Measurements from ENCODE around the gene STK11. TPM values are rescaled to one million over a fixed set of nuclear protein-coding genes. Genes with fewer than 3 reads are reported as not detected.

STK11 gene
- polyA plus RNA-seq, 1 of the 3 experiments (the other 2 are of a cell fraction), result 55.5 TPM

- no peaks in the 10 kb centered on the region for H3K27me3 ChIP-seq (ENCODE audit: insufficient read depth)
- H3K36me3 ChIP-seq (replicated peaks in 1 of 2; ENCODE audit: control insufficient read depth in 1 of 2, insufficient read depth in 2 of 2, low read length in 1 of 2), result peaks cover 11 to 19% of the 10 kb centered on the region in 2 experiments
- peaks cover 38% of the 10 kb centered on the region for H3F3A ChIP-seq (replicated peaks; ENCODE audit: insufficient read depth)
- H3K27ac ChIP-seq (ENCODE audit: low read depth in 2 of 2, low read length in 1 of 2), result peak overlapping the region; percentile 95 to 96
- H3K79me2 ChIP-seq (ENCODE audit: insufficient read depth), result peaks cover 54% of the 10 kb centered on the region
- H3K4me1 ChIP-seq (ENCODE audit: control insufficient read depth in 1 of 2, insufficient read depth in 2 of 2, low read depth in 1 of 2, low read length in 1 of 2), result peaks cover 15 to 38% of the 10 kb centered on the region in 2 experiments; a peak in 3 of 4 replicates
- POLR2A ChIA-PET, result interaction anchor here (0.7 to 1.5 kb wide), 4 partner anchors 17 to 454 kb away, joined by 3 to 23 read pairs (median 7); partner anchors contain the start of gene CIRBP
- no peak overlapping the region for H2AFZ ChIP-seq (ENCODE audit: low read depth)
- CTCF ChIA-PET, result interaction anchor here (0.6 to 2.5 kb wide), 10 partner anchors 10 to 361 kb away, joined by 3 to 22 read pairs (median 4); partner anchors contain the start of gene CIRBP
- H3K9me2 ChIP-seq, result no peaks in the 10 kb centered on the region
- no peaks in the 10 kb centered on the region for H3K9me3 ChIP-seq
- H3K9ac ChIP-seq, result peak overlapping the region; percentile 98
- under 1% methylated on average over 39 of the region's 102 CpGs for WGBS (ENCODE audit: low lambda C conversion rate)
- peak overlapping the region; percentile 79 to 88 for H3K4me3 ChIP-seq (ENCODE audit: low read depth in 2 of 2, low read length in 1 of 2)
- H3K4me2 ChIP-seq, result peak overlapping the region; percentile 75; the same call in 1 of the 2 replicates
- H4K20me1 ChIP-seq (ENCODE audit: insufficient read depth), result peaks cover 25% of the 10 kb centered on the region
- peak; percentile 92 for DNase-seq
- TF ChIP-seq POLR2AphosphoS5 (IDR thresholded peaks at IDR 0.05; ENCODE audit: low read depth, low read length) (peak; percentile 95), MXI1 (IDR thresholded peaks at IDR 0.05; ENCODE audit: low read depth, low read length) (peak; percentile 52; the same call in 1 of the 2 replicates), TEAD4 (IDR thresholded peaks at IDR 0.05; ENCODE audit: borderline replicate concordance, insufficient read depth) (0 out of 2 replicates have a peak, but pooled peaks have one; percentile 19), MAX (IDR thresholded peaks at IDR 0.05; ENCODE audit: low read depth) (peak; percentile 80), GABPA (IDR thresholded peaks at IDR 0.05; ENCODE audit: low read depth) (peak; percentile 27; the same call in 1 of the 2 replicates), MEF2A (IDR thresholded peaks at IDR 0.05; ENCODE audit: borderline replicate concordance, low read depth) (0 out of 2 replicates have a peak, but pooled peaks have one; percentile 10), ZBTB33 (IDR thresholded peaks at IDR 0.05; ENCODE audit: borderline replicate concordance, low read depth) (no peak), PBX3 (IDR thresholded peaks at IDR 0.05) (peak; percentile 15; the same call in 1 of the 2 replicates), YY1 (IDR thresholded peaks at IDR 0.05; ENCODE audit: low read depth) (no peak), RAD21 (IDR thresholded peaks at IDR 0.05; ENCODE audit: low read length) (no peak), USF1 (IDR thresholded peaks at IDR 0.05; ENCODE audit: borderline replicate concordance, low read depth) (peak; percentile 32; the same call in 1 of the 2 replicates), CHD2 (IDR thresholded peaks at IDR 0.05; ENCODE audit: low read length, partially characterized antibody) (no peak), NFIC (IDR thresholded peaks at IDR 0.05; ENCODE audit: borderline replicate concordance) (peak; percentile 10; the same call in 1 of the 2 replicates), ELF1 (IDR thresholded peaks at IDR 0.05) (no peak; the same call in 1 of the 2 replicates), JUND (IDR thresholded peaks at IDR 0.05) (no peak), TCF12 (IDR thresholded peaks at IDR 0.05) (peak; percentile 23; the same call in 1 of the 2 replicates), EZH2phosphoT487 (IDR thresholded peaks at IDR 0.05; ENCODE audit: borderline replicate concordance, low read depth) (no peak), TAF1 (IDR thresholded peaks at IDR 0.05; ENCODE audit: borderline replicate concordance, low read depth, low read length) (peak; percentile 76), EP300 (IDR thresholded peaks at IDR 0.05; ENCODE audit: borderline replicate concordance in 1 of 2, low read depth in 1 of 2, low read length in 1 of 2) (no peak), NRF1 (IDR thresholded peaks at IDR 0.05; ENCODE audit: low read depth, low read length) (no peak), RCOR1 (IDR thresholded peaks at IDR 0.05; ENCODE audit: low read length) (no peak), FOXJ3 (CRISPR knock-in tag; IDR thresholded peaks at IDR 0.05) (no peak), FOXM1 (IDR thresholded peaks at IDR 0.05; ENCODE audit: low read depth) (no peak), SIN3A (IDR thresholded peaks at IDR 0.05; ENCODE audit: borderline replicate concordance, low read depth, low read length) (peak; percentile 83; the same call in 1 of the 2 replicates), RFX5 (IDR thresholded peaks at IDR 0.05; ENCODE audit: low read length) (peak; percentile 53), REST (IDR thresholded peaks at IDR 0.05; ENCODE audit: low read depth, low read length) (0 out of 2 replicates have a peak, but pooled peaks have one; percentile 12)
Observed at GRCh38 chr19:1249298-1249989, 43.9 kb downstream of the STK11 start.

Data from SK-N-SH (cell line).